ENCODE results near the gene TRHDE.
"Not testable (repeated sequence)": the region's sequence is repeated elsewhere in the genome, so short reads cannot be mapped to it uniquely, and the experiment has no call there.

The TRHDE gene

DNA sequence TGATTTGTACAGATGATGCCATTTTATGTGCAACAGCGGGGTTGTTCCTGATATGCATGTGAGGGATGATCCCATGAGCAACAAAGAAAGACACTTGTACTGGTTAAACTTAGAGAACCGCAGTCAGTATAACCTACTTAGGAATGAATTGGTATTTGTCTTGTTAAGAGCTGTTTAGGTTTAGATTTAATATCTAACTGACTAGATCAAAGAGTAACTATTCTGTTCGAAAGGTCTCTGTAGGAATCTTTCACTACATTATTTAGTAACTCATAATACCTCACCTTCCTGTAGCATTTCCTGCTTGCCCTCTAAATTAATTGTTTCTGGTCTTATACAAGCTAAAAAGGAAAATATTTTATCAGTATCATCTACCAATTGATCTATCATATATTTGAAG is 350.4 kb downstream of the TRHDE start:
- no peak for DNase-seq (ENCODE audit: low spot score)

DNA sequence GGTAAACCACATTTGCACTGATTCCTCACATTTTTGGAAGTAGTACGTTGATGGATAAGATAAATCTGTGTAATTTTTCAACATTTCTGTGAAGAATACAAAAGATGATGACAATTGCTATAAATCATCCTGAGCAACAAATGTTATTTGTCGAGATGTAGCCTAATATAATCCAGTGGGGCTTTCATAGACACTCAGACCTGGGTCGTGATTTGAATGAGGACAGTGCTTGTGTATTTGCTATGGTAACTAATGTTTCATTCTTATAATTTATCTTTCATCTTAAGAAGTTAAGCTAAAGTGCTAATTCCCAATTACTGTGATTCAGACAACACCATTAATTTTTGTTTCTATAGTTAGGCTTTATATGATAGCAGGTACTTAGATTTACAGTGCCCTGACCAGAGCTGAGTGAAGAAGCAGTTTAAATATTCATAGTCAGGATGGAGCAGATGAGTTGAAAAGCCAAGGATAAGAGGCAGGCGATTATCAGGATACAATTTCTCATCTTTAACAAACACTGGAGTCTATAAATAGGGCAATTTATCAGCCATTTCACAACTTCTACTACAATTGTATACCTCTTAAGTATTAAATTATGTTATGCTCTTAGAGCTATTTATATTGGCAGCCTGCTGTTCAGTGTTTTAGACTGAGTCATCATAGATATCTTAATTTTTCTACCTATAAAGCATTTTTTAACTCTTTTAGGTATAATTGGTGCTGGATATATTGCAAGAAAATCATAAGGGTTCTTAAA is 359.9 kb downstream of the TRHDE start:
- DNase-seq (ENCODE audit: low spot score), result no peak

- DNase-seq (ENCODE audit: low spot score), result no peak
These were observed 370.5 kb downstream of the TRHDE start for GRCh38 chr12:72642706-72643105.

DNA sequence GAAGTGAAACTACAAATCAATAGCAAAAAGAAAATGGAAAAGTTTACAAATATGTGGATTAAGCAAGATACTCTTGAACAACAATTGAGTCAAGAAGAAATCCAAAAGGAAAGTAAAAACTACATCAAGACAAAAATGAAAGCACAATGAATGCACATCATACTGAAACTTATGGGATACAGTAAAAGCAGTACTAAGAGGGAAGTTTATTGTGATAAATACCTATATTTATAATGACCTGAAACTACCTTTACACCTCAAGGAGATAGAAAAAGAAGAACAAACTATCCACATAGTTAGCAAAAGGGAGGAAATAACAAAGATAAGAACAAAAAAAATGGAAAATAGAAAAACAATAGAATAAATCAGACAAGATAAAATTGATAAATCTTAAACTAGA is 375.0 kb downstream of the TRHDE start:
- no peak for DNase-seq (ENCODE audit: low spot score)

DNA sequence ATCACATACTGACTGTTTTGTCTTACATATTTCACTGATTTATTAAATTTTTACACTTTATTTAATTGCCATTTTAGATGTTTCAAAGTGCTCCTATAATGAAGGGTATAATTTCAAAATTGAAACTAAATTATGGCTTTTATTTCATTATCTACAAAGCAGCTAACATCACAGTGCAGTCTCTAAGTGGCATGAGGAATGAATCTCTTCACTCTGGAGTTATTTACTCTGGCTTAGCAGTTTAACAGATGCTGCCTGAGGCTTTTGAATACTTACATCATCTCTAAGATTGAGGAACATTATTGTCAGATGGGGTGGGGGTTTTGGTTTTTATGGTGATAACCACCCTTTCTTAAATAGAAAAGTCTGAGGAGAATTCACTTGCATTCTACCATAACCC is 386.4 kb downstream of the TRHDE start:
- DNase-seq (ENCODE audit: low spot score), result no peak

GRCh38 chr12:72660174-72660573 is 388.0 kb downstream of the TRHDE start:
- DNase-seq (ENCODE audit: low spot score), result not testable (repeated sequence)

- no peak for DNase-seq (ENCODE audit: low spot score)
These were observed 401.7 kb downstream of the TRHDE start for GRCh38 chr12:72673853-72674252.

DNA sequence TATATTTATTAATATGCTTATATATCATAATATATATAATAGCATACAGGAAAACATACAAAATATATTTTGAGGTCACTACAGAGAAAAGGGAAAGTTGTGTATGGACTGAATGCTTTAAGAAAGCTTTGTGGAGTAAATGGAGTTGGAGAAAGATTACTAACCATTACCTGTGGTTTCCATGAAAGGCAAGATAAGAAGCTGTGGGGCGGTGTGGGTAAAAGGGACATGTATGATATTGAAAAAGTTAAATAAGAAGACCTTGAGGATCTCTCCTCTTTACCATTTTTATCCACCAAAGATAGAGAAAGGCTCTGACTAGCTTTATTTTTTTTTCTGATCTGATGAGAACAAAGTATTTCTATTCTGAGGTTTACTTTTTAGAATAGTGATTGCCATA is 404.4 kb downstream of the TRHDE start:
- no peak for DNase-seq (ENCODE audit: low spot score)

- no peak for DNase-seq (ENCODE audit: low spot score)
These were observed 405.0 kb downstream of the TRHDE start for GRCh38 chr12:72677139-72677538.

DNA sequence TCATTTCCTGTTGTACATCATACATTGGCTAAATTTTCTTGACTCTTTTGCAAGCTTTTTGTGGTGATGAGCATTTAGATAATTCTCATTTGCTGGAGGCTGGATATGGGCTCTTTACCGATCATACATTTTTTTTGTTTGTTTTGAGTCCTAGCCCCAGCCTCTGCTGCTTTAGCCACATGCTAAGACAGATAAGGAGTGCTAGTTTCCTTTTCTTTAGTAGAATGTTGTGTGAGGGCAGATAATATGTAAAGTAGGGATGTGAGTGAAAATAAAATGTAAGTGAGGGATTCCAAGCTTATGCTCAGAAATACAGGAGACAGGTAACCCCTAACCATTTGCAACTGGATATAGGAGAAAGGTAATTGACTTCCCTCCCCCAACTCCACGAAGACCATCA is 405.7 kb downstream of the TRHDE start:
- no peak for DNase-seq (ENCODE audit: low spot score)

DNA sequence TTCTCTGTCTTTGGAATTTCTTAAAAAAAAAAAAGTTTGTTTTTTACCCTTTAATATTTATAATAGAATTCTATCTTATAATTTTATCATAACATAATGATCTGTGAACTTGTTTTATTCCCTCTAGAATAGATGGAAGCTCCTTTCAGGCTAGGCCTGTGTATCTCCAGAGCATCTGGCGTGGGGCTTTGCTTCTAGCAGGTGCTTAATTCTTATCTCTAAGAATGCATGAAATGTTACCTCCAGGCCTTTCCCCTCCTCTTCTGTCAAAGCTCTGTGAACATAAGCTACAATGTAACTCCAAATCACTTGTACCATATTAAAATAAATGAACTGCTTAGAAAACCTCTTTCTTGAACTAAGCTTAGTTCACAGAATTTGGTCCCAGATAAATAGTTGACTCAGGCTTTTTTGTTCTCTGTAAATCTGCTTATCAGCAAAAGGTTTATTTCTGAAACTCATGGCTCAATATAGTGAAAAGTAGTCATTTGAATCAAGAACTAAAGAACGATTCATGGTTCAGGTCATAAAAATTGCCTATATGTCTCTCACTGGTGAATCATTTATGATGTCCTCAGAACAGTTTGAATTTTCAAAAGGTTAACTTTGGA is 407.1 kb downstream of the TRHDE start:
- DNase-seq (ENCODE audit: low spot score), result no peak

DNA sequence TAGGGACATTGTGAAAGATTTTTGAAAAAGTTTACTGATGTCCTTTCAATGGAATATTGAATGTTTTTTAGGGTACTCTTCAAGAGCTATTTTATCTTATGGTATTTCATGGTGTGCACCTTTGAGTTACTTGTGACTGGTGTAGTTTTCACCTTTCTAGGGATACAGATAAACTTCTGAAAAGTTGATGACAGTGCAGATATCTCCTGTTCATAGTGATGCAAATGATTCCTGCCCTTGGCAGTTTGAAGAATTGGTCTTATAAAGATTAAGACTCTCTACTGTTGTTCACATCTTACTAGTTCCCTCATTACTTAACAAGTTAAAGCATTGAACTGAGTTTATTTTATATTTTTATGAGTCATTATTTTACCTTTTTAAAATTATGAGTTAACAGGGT is 408.9 kb downstream of the TRHDE start:
- no peak for DNase-seq (ENCODE audit: low spot score)

- no peak for DNase-seq (ENCODE audit: low spot score)
These were observed 412.3 kb downstream of the TRHDE start for GRCh38 chr12:72684491-72684890.

GRCh38 chr12:72692338-72692737 is 420.2 kb downstream of the TRHDE start:
- no peak for DNase-seq (ENCODE audit: low spot score)

GRCh38 chr12:72694193-72694592 is 422.0 kb downstream of the TRHDE start:
- peak; percentile 43 for DNase-seq (ENCODE audit: low spot score)

DNA sequence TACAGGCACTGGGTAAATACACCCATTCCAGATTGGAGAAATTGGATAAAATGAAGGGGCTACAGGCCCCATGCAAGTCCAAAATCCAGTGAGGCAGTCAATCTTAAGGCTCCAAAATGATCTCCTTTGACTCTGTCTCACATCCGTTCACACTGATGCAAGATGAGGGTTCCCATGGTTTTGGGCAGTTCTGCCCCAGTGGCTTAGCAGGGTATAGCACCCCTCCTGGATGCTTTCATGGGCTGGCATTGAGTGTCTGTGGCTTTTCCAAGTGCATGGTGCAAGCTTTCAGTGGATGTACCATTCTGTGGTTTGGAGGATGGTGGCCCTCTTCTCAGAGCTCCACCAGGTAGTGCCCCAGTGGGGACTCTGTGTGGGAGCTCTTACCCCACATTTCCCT is 427.2 kb downstream of the TRHDE start:
- no peak for DNase-seq (ENCODE audit: low spot score)

GRCh38 chr12:72712025-72712424 is 439.9 kb downstream of the TRHDE start:
- not testable (repeated sequence) for DNase-seq (ENCODE audit: low spot score)

DNA sequence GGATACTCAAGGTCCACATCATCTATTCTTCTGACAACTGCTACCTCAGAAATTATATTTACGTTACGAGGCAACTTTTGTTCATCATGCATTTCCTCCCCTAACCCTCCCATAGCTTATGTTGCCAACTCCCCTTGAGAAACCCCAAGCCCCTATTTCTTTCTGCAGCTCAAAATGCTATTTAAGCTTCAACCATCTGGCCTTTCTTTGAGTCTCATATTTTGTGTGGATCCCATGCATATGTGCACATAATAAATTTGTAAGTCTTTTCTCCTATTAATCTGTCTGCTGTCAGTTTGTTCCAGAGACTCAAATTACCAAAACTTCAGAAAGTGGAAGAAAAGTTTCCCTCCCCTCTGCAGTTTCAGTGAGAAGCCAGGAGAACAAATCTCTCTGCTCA is 444.1 kb downstream of the TRHDE start:
- no peak for DNase-seq (ENCODE audit: low spot score)

GRCh38 chr12:72717036-72717435 is 444.9 kb downstream of the TRHDE start:
- DNase-seq (ENCODE audit: low spot score), result no peak

Data from Ammon's horn (tissue), 1 donor.